Measurements from ENCODE around the gene SHC4. TPM values are rescaled to one million over a fixed set of nuclear protein-coding genes. Genes with fewer than 3 reads are reported as not detected.

The SHC4 gene
- total and polyA plus RNA-seq, 9 of the 15 experiments (the other 6 are each of a cell fraction or from before 2014, with no cell fraction given) = 0.43 to 1.2 (median 0.67) TPM

DNA sequence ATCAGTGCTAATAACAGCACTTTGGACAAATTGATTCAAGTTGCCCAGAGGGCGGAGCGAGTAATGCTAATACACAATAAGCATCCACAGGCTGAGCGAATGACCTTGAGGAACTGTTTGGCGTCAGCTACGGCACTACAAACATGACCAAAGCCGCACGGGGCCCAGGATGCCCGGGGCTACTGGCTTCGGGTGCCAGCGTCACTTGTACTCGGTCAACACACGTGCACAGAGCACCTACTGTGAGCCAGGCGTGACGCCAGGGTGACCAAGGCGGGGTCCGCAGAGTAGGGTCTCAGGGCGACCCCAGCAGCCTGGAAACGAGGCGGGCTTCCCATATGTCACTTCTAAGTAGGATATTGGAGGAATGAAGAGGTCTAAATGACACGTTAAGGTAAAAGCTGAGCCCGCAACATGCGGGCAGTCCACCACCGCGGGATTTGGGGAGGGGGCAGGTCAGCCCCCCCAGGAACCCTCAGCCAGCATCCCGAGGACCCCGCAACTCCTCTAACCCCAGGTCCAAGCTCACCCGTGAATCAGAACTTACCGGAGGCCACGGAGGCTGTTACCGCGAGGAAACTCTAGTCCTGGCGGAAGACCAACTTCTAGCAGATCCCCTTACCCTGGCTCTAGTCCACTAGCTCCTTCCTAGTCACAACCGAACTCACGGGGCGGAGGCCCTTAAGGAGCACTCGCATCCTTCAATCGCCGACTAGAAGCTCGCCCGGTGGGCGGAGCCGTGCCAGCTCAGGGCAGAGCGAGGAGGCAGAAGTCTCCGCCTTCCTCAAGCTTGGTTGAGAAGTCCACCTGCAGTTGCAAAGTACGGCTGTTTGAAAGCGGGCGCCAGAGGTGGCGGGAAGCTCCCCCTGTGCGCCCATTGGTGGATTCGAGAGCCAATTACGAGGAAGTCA lies 153.1 kb downstream of the SHC4 start, which contains the start of gene CEP152 (continued):
- TF ChIP-seq, protein P1, sequence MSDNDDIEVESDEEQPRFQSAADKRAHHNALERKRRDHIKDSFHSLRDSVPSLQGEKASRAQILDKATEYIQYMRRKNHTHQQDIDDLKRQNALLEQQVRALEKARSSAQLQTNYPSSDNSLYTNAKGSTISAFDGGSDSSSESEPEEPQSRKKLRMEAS (CRISPR knock-in tag; IDR thresholded peaks at IDR 0.05) = peak; percentile 60
- peak; percentile 7 to 85; a peak in 2 of 4 replicates for TF ChIP-seq SIN3A (IDR thresholded peaks at IDR 0.05; ENCODE audit: borderline replicate concordance in 2 of 2, control insufficient read depth in 1 of 2, low read depth in 2 of 2, low read length in 2 of 2)
- TF ChIP-seq MEF2D (tag; conservative IDR thresholded peaks at IDR 0.05; ENCODE audit: low read depth) = no peak
- TF ChIP-seq, protein P2, sequence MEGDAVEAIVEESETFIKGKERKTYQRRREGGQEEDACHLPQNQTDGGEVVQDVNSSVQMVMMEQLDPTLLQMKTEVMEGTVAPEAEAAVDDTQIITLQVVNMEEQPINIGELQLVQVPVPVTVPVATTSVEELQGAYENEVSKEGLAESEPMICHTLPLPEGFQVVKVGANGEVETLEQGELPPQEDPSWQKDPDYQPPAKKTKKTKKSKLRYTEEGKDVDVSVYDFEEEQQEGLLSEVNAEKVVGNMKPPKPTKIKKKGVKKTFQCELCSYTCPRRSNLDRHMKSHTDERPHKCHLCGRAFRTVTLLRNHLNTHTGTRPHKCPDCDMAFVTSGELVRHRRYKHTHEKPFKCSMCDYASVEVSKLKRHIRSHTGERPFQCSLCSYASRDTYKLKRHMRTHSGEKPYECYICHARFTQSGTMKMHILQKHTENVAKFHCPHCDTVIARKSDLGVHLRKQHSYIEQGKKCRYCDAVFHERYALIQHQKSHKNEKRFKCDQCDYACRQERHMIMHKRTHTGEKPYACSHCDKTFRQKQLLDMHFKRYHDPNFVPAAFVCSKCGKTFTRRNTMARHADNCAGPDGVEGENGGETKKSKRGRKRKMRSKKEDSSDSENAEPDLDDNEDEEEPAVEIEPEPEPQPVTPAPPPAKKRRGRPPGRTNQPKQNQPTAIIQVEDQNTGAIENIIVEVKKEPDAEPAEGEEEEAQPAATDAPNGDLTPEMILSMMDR (IDR thresholded peaks at IDR 0.05 in 2 of 3, conservative IDR thresholded peaks at IDR 0.05 in 1 of 3; ENCODE audit: insufficient read depth in 2 of 3, low read depth in 1 of 3, low read length in 3 of 3) = peak in 1 of 3 experiments; percentile 30; a peak in 2 of 6 replicates
- TF ChIP-seq MEF2A (IDR thresholded peaks at IDR 0.05; ENCODE audit: control insufficient read depth, low read depth, low read length) = no peak
- peak; percentile 65 for TF ChIP-seq SP2 (IDR thresholded peaks at IDR 0.05; ENCODE audit: extremely low read depth, low read depth, low read length, poor library complexity, severe bottlenecking)
- TF ChIP-seq BRD9 (IDR thresholded peaks at IDR 0.05; ENCODE audit: low read depth, partially characterized antibody) = peak; percentile 32
- TF ChIP-seq U2AF2 (optimal IDR thresholded peaks at IDR 0.05; ENCODE audit: low read depth, low read length) = no peak
- TF ChIP-seq PRPF4 (IDR thresholded peaks at IDR 0.05; ENCODE audit: insufficient read depth, low read depth, low read length, poor library complexity, severe bottlenecking) = no peak
- TF ChIP-seq EP300 (IDR thresholded peaks at IDR 0.05; ENCODE audit: low read length) = peak; percentile 22; the same call in 1 of the 2 replicates
- TF ChIP-seq EP400 (IDR thresholded peaks at IDR 0.05) = peak; percentile 77
- TF ChIP-seq, protein P3, sequence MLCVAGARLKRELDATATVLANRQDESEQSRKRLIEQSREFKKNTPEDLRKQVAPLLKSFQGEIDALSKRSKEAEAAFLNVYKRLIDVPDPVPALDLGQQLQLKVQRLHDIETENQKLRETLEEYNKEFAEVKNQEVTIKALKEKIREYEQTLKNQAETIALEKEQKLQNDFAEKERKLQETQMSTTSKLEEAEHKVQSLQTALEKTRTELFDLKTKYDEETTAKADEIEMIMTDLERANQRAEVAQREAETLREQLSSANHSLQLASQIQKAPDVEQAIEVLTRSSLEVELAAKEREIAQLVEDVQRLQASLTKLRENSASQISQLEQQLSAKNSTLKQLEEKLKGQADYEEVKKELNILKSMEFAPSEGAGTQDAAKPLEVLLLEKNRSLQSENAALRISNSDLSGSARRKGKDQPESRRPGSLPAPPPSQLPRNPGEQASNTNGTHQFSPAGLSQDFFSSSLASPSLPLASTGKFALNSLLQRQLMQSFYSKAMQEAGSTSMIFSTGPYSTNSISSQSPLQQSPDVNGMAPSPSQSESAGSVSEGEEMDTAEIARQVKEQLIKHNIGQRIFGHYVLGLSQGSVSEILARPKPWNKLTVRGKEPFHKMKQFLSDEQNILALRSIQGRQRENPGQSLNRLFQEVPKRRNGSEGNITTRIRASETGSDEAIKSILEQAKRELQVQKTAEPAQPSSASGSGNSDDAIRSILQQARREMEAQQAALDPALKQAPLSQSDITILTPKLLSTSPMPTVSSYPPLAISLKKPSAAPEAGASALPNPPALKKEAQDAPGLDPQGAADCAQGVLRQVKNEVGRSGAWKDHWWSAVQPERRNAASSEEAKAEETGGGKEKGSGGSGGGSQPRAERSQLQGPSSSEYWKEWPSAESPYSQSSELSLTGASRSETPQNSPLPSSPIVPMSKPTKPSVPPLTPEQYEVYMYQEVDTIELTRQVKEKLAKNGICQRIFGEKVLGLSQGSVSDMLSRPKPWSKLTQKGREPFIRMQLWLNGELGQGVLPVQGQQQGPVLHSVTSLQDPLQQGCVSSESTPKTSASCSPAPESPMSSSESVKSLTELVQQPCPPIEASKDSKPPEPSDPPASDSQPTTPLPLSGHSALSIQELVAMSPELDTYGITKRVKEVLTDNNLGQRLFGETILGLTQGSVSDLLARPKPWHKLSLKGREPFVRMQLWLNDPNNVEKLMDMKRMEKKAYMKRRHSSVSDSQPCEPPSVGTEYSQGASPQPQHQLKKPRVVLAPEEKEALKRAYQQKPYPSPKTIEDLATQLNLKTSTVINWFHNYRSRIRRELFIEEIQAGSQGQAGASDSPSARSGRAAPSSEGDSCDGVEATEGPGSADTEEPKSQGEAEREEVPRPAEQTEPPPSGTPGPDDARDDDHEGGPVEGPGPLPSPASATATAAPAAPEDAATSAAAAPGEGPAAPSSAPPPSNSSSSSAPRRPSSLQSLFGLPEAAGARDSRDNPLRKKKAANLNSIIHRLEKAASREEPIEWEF (CRISPR knock-in tag; IDR thresholded peaks at IDR 0.05) = no peak
- TF ChIP-seq ETV6 (IDR thresholded peaks at IDR 0.05; ENCODE audit: borderline replicate concordance in 1 of 2, low read depth in 2 of 2, low read length in 1 of 2) = no peak
- no peak for TF ChIP-seq ETV6 (CRISPR knock-in tag; IDR thresholded peaks at IDR 0.05; ENCODE audit: borderline replicate concordance)
- TF ChIP-seq LARP7 (IDR thresholded peaks at IDR 0.05) = no peak
- TF ChIP-seq NKRF (IDR thresholded peaks at IDR 0.05; ENCODE audit: borderline replicate concordance) = 0 out of 2 replicates have a peak, but pooled peaks have one; percentile 25

All from K562 (cell line).